SJSA1 (cell line): ENCODE measurements around the gene LTBP4. TPM values are rescaled to one million over a fixed set of nuclear protein-coding genes. Genes with fewer than 3 reads are reported as not detected.
A peak's percentile ranks its signal among the peaks of the same experiment; 100 is the strongest.

Experiments used
- DNase-seq, 2 experiments: peaks; one replicate each; pipeline ENCODE4 v3.0.0-alpha.2; 2015 to 2020; ENCODE audit warnings: low spot score in 2 of 2, low read depth in 1 of 2
- H3K27ac ChIP-seq: fragments of 250-450 bp; sonication (Bioruptor Pico); 2 replicates; pipeline ENCODE4 v1.5.1; 2020; ENCODE audit warnings: mild to moderate bottlenecking, moderate library complexity
- H3K27me3 ChIP-seq: fragments of 250-450 bp; sonication (Bioruptor Pico); replicated peaks from 2 replicates; pipeline ENCODE4 v1.5.1; 2020; ENCODE audit warnings: mild to moderate bottlenecking, moderate library complexity
- H3K36me3 ChIP-seq: fragments of 250-450 bp; sonication (Bioruptor Pico); 2 replicates; pipeline ENCODE4 v1.5.1; 2020; ENCODE audit warnings: mild to moderate bottlenecking
- H3K4me1 ChIP-seq: fragments of 250-450 bp; sonication (Bioruptor Pico); replicated peaks from 2 replicates; pipeline ENCODE4 v1.6.1; 2021; ENCODE audit warnings: mild to moderate bottlenecking
- H3K4me3 ChIP-seq: fragments of 250-450 bp; sonication (Bioruptor Pico); 2 replicates; pipeline ENCODE4 v1.5.1; 2020; ENCODE audit warnings: mild to moderate bottlenecking
- H3K9me3 ChIP-seq: fragments of 250-450 bp; sonication (Bioruptor Pico); replicated peaks from 2 replicates; pipeline ENCODE4 v1.5.1; 2020; ENCODE audit warnings: mild to moderate bottlenecking
- total RNA-seq: library from RNA; depleted of rRNA; stranded (reverse); fragments of >200 nt; shearing (Covaris generic); gene quantifications from 2 replicates; pipeline ENCODE4 v1.2.3, GENCODE V29; 2014

Gene LTBP4
- total RNA-seq, 1 experiment from 2014 or later: 16.5 TPM

- Histone ChIP-seq H3K36me3 (no peaks in the 10 kb centered on the region), H3K9me3 (no peaks in the 10 kb centered on the region), H3K4me3 (no peak overlapping the region), H3K27me3 (peaks cover 26% of the 10 kb centered on the region), H3K27ac (no peak overlapping the region), H3K4me1 (peaks cover 16% of the 10 kb centered on the region)
- DNase-seq: no peak
These were observed 33.2 kb upstream of the LTBP4 start for GRCh38 chr19:40567750-40568494.

GRCh38 chr19:40570313-40571004 is 30.7 kb upstream of the LTBP4 start:
- no peaks in the 10 kb centered on the region for H3K36me3 ChIP-seq
- H3K9me3 ChIP-seq: no peaks in the 10 kb centered on the region
- H3K4me3 ChIP-seq: peak overlapping the region; percentile 39
- peak; percentile 90 to 99 for DNase-seq
- peak overlapping the region; percentile 59 for H3K27ac ChIP-seq
- H3K27me3 ChIP-seq: peaks cover 26% of the 10 kb centered on the region
- H3K4me1 ChIP-seq: peaks cover 16% of the 10 kb centered on the region

GRCh38 chr19:40571005-40571318 is 30.2 kb upstream of the LTBP4 start:
- peaks cover 26% of the 10 kb centered on the region for H3K27me3 ChIP-seq
- H3K4me1 ChIP-seq: peaks cover 17% of the 10 kb centered on the region
- no peak overlapping the region for H3K27ac ChIP-seq
- H3K36me3 ChIP-seq: no peaks in the 10 kb centered on the region
- no peaks in the 10 kb centered on the region for H3K9me3 ChIP-seq
- no peak overlapping the region for H3K4me3 ChIP-seq
- DNase-seq: no peak

GRCh38 chr19:40571831-40572495 is 29.2 kb upstream of the LTBP4 start:
- Histone ChIP-seq H3K27me3 (peaks cover 21% of the 10 kb centered on the region), H3K4me3 (no peak overlapping the region), H3K4me1 (peaks cover 20% of the 10 kb centered on the region), H3K36me3 (0 out of 2 replicates have a peak, but pooled peaks cover 3% of the 10 kb centered on the region), H3K27ac (no peak overlapping the region), H3K9me3 (no peaks in the 10 kb centered on the region)
- no peak for DNase-seq

GRCh38 chr19:40575326-40575725 is 25.8 kb upstream of the LTBP4 start:
- Histone ChIP-seq H3K9me3 (no peaks in the 10 kb centered on the region), H3K4me3 (no peak overlapping the region), H3K27ac (no peak overlapping the region), H3K4me1 (peaks cover 13% of the 10 kb centered on the region), H3K27me3 (no peaks in the 10 kb centered on the region), H3K36me3 (peaks cover 24% of the 10 kb centered on the region)
- DNase-seq: no peak

GRCh38 chr19:40576151-40576584 is 25.0 kb upstream of the LTBP4 start:
- no peak for DNase-seq
- no peaks in the 10 kb centered on the region for H3K9me3 ChIP-seq
- H3K4me1 ChIP-seq: peaks cover 10% of the 10 kb centered on the region
- H3K27ac ChIP-seq: no peak overlapping the region; the same call in 1 of the 2 replicates
- peak overlapping the region; percentile 71 for H3K4me3 ChIP-seq
- peaks cover 28% of the 10 kb centered on the region for H3K36me3 ChIP-seq
- no peaks in the 10 kb centered on the region for H3K27me3 ChIP-seq

- Histone ChIP-seq H3K9me3 (no peaks in the 10 kb centered on the region), H3K4me3 (peak within 1 kb of the TSS; percentile 71), H3K4me1 (peaks cover 10% of the 10 kb centered on the region), H3K27me3 (no peaks in the 10 kb centered on the region), H3K27ac (peak within 1 kb of the TSS; percentile 74), H3K36me3 (peaks cover 31% of the 10 kb centered on the region)
- peak; percentile 95 to 96 for DNase-seq
These were observed 24.4 kb upstream of the LTBP4 start, which contains the start of gene SHKBP1 for GRCh38 chr19:40576585-40577451. Gene SHKBP1, plus strand, starts transcription at chr19:40576873. Its CDS starts 27 bp downstream, at chr19:40576900.

GRCh38 chr19:40578442-40578908 is 22.7 kb upstream of the LTBP4 start:
- DNase-seq: peak in 1 of 2 experiments; percentile 16
- Histone ChIP-seq H3K9me3 (no peaks in the 10 kb centered on the region), H3K36me3 (peaks cover 40% of the 10 kb centered on the region), H3K27ac (no peak overlapping the region), H3K4me3 (no peak overlapping the region), H3K27me3 (no peaks in the 10 kb centered on the region), H3K4me1 (peaks cover 11% of the 10 kb centered on the region)

- H3K4me1 ChIP-seq: peaks cover 27% of the 10 kb centered on the region
- H3K27ac ChIP-seq: no peak overlapping the region
- peaks cover 53% of the 10 kb centered on the region for H3K36me3 ChIP-seq
- H3K27me3 ChIP-seq: no peaks in the 10 kb centered on the region
- no peak for DNase-seq
- H3K4me3 ChIP-seq: no peak overlapping the region
- H3K9me3 ChIP-seq: no peaks in the 10 kb centered on the region
These were observed 20.6 kb upstream of the LTBP4 start for GRCh38 chr19:40580619-40581018.

GRCh38 chr19:40581531-40581930 is 19.6 kb upstream of the LTBP4 start:
- DNase-seq: no peak
- no peaks in the 10 kb centered on the region for H3K9me3 ChIP-seq
- no peak overlapping the region for H3K4me3 ChIP-seq

GRCh38 chr19:40582467-40582866 is 18.7 kb upstream of the LTBP4 start:
- H3K36me3 ChIP-seq: peaks cover 59% of the 10 kb centered on the region
- no peak overlapping the region for H3K27ac ChIP-seq
- peaks cover 24% of the 10 kb centered on the region for H3K4me1 ChIP-seq
- no peak overlapping the region for H3K4me3 ChIP-seq
- no peak for DNase-seq
- H3K27me3 ChIP-seq: no peaks in the 10 kb centered on the region
- H3K9me3 ChIP-seq: no peaks in the 10 kb centered on the region

More at GRCh38 chr19:40581531-40581930, 19.6 kb upstream of the LTBP4 start:
- peaks cover 28% of the 10 kb centered on the region for H3K4me1 ChIP-seq
- H3K27ac ChIP-seq: no peak overlapping the region
- no peaks in the 10 kb centered on the region for H3K27me3 ChIP-seq
- peaks cover 55% of the 10 kb centered on the region for H3K36me3 ChIP-seq

- Histone ChIP-seq H3K27ac (no peak overlapping the region), H3K4me3 (no peak overlapping the region), H3K27me3 (no peaks in the 10 kb centered on the region), H3K4me1 (peaks cover 25% of the 10 kb centered on the region), H3K36me3 (peaks cover 61% of the 10 kb centered on the region), H3K9me3 (no peaks in the 10 kb centered on the region)
- no peak for DNase-seq
These were observed 17.9 kb upstream of the LTBP4 start for GRCh38 chr19:40583283-40583682.

GRCh38 chr19:40584007-40584406 is 17.2 kb upstream of the LTBP4 start:
- Histone ChIP-seq H3K4me1 (peaks cover 33% of the 10 kb centered on the region), H3K27me3 (no peaks in the 10 kb centered on the region), H3K27ac (no peak overlapping the region), H3K4me3 (no peak overlapping the region), H3K36me3 (peaks cover 61% of the 10 kb centered on the region), H3K9me3 (no peaks in the 10 kb centered on the region)
- DNase-seq: peak in 1 of 2 experiments; percentile 24
